Activated gamma-delta T cell treated with Interleukin-2 at 50 U/mL for 16 hours (primary cell): ENCODE measurements around the gene ZBTB1.
"Not testable (repeated sequence)": the region's sequence is repeated elsewhere in the genome, so short reads cannot be mapped to it uniquely, and the experiment has no call there.

ENCODE experiments used
- DNase-seq: peaks from one replicate; pipeline ENCODE4 v3.0.0-alpha.2; 2020

The ZBTB1 gene

GRCh38 chr14:64501411-64502171, 3.0 kb upstream of the ZBTB1 start:
- no peak for DNase-seq

DNA sequence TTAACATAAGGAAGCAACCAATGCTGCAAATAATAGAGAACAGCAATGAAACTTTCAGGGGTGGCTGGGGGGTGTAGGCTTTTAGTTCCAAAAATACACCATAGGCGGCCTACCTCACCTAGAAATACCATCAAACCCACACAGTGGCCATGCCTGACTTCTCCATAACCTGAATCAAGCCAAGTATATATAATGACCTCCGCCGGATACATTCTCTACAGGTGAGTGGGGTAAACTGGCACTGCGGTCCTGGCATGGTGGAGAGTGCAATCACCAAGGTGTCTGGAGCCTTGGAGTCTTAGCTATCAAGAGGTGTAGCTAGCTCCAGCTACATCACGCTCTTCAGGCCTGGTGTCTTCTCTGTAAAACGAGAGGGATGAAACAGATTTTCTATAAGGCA, 2.1 kb upstream of the ZBTB1 start:
- DNase-seq, result no peak

DNA sequence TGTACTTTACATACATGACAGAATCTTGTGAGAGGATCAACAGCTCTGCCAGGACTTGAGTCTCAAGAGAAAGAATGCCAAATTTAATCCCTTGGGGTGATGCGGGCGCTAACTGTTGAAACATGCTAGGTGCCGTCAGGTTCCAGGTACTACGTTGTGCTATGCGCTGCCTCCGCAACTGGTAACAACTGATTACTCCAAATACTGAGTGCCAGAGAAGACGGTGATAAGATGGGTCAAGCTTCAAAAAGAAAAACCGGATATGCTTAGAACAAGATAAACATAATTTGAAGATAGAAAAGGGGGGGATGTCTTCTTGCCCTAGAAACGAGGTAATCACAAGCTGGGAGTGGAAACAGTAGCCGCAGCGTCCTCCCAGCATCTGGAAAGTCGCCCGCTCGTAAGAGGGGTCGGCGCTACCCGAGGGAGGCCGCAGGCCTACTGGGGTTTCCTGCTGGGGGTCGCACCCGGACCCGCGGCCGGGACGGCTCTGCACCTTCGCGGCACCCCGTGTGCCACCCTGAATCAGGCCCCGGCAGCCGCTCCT, 1.6 kb upstream of the ZBTB1 start:
- no peak for DNase-seq

- peak; percentile 94 for DNase-seq
Observed at GRCh38 chr14:64503434-64504309, 898 bp upstream of the ZBTB1 start, which contains the start of gene ZBTB25. Gene ZBTB25, minus strand, starts transcription at chr14:64503838. Its CDS starts 13,305 bp downstream, at chr14:64490533.

GRCh38 chr14:64504897-64505794, 576 bp downstream of the ZBTB1 start:
- peak; percentile 79 for DNase-seq

- DNase-seq, result no peak
Observed at GRCh38 chr14:64506721-64507120, 2.2 kb downstream of the ZBTB1 start.

DNA sequence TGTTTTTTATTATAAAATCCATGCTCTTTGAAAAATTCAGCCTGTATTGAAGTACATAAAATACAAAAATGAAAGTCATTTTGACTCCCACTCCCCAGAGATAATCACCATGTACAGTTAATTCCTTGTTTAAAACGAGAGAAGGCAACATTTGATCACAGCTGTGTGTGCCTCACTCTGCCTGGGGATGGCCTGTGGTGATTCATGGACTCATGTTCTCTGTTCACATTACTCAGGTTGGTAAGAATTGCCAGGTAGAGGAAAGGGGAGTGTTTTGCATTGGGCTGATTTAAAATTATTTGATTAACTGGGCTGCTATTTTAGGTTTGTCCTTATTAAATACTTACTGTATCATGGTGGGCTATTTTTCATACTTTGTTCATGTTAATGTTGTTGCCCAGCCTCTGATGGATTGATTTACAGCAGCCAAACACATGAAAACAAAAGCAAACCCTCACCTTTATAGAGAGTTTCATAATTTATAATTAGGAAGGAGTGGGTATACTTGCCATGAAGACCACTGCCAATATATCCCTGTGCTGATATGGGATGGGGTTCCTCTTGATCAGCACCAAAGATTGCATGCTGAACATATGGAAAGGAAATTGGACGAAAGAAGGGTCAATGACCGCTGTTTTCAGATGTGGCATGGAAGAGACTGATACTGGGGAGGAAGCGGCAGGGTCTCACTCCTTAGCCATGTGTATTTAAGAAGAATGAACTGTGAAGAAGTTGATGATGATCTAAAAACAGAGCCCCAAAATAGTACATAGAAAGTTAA, 3.0 kb downstream of the ZBTB1 start:
- DNase-seq, result no peak

DNA sequence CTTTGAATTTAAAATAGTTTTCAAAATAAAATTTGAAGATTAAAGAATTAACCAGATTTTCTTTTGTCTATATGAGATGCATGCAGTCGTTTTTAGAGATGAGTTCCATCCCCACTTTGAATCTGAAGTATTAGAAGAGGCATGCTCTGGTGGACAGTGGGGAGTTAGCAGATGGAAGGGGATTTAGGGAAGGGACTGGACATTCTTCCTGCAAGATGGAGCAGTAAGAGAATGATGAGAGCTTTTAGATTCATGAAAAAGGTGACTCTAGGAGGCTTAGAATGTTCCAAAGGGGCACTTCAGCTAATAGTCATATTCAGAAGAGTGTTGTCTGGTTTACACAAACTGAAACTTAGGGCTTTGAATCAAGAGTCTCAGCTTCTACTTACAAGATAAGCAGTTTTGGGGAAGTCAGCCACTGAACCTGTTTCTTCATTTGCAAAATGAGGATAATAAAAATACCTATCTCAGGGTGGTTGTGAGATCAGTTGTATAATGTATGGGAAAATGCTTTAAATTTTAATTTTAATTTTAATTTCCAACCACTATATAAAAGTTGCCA, 3.7 kb downstream of the ZBTB1 start:
- DNase-seq, result no peak

GRCh38 chr14:64509036-64509435, 4.5 kb downstream of the ZBTB1 start:
- DNase-seq, result no peak

DNA sequence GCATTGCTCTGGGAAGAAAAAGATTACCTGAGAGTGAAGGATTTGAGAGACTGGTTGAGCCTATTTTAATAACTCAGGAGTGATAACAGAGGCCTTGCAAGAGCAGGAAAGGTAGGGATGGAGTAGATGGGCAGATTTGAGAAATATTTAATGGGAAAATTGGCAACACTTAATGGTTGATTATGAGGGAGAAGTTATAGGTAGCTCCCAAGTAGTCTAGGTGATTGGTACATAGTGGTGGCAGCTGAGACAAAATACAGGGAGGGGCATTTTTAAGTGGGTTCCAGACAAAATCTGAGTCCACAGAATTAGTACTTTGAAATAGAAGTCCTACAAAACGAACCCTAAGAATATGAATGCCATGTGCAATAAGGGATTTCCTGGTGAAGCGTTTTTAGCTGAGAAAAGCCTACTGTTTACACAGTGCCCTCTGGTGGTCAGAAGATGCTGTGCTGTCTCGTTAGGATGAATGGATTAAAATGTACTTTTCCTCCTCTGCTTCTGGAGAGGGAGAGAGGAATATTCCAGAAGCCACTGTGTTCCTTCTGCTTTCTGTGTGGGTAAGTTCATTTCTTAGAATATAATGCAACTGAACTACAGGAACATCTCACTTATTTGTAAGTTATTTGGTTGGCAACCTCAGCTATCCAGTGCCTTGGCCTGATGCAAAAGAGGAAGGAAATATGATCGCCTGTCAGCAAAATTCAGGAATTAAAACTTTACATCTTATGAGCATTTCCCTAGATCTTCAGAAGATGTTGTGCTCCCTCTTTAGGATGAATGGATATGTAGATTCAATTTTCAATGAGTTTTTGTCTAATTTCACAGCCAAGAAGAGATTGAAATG, 6.5 kb downstream of the ZBTB1 start:
- peak; percentile 69 for DNase-seq

- DNase-seq, result no peak
Observed at GRCh38 chr14:64513271-64513670, 8.7 kb downstream of the ZBTB1 start.

DNA sequence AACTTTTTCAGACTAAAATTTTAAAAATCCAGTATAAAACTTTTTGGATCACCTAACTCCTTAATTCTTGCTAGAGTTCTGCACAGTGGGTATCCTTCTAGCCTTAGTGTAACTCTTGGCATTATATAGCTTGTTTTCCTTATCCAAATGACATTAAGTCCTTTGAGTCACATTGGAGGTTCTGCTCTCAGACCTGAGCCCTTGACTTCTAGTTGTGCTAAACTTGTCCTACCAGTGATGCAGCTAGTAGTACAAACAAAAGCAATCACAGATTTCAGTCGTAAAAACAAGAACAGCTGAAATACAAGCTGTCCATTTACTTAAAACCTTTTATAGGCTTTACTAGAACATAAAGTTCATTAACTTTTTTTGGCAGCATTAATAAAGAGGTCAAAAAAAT, 10.5 kb downstream of the ZBTB1 start:
- DNase-seq, result no peak

DNA sequence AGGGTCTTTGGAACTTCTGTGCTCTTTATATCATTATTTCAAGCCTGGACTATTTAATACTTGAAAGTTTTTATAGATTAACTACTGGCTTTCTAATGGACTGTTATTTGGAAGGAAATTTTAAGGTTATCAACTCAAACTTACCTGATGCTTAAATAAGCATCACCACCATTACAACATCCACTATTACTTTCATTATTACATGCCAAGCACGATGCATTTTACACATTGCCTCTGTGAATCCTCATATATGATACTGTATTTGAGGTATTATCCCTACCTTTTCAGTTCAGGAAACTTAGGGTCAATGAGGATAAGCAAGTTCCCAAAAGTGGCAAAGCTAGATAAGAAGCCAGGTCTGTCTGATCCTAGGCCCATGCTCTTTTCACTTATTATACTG, 12.4 kb downstream of the ZBTB1 start:
- no peak for DNase-seq

DNA sequence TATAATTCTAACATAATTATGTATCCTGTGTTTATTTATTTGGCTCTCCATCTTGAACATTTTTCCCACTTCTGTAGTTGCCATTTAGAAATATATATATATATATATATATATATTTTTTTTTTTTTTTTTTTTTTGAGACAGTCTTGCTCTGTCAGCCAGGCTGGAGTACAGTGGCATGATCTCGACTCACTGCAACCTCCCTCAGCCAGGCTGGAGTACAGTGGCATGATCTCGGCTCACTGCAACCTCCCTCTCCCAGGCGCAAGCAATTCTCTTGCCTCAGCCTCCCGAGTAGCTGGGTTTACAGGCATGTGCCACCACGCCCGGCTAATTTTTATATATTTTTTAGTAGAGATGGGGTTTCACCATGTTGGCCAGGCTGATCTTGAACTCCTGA, 13.1 kb downstream of the ZBTB1 start:
- not testable (repeated sequence) for DNase-seq

DNA sequence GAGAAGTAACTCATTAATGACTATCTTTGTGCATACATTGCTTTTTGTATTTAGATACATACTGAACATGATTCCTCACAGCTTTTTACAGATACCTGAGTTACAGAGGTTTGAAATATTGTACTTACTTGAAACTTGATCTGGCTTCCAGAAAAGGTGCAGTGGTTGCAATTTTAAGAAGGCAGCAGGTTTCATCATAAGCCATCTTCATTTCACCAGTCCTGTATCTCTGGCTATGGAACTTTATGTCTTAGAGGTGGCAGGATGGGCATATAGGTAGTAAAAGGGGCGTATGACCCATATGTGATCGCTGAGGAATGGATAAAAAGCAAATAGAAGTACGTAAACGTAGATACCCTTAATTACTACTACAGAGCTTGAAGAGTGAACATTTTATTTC, 13.7 kb downstream of the ZBTB1 start:
- DNase-seq, result no peak

DNA sequence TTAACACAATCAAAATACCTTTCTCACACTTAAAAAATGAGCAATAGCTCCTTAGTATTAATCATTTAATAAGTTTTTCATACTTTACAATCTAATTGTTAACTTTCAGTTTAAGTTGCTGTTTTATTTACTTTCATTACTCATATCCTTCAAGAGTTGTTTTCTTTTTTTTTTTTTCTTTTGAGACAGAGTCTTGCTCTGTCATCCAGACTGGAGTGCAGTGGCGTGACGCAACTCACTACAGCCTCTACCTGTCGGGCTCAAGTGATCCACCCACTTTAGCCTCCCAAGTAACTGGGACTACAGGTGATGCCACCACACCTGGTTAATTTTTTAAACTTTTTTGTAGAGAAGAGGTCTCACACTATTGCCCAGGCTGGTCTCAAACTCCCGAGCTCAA, 16.1 kb downstream of the ZBTB1 start:
- DNase-seq, result no peak

GRCh38 chr14:64522591-64523355, 18.2 kb downstream of the ZBTB1 start:
- no peak for DNase-seq

DNA sequence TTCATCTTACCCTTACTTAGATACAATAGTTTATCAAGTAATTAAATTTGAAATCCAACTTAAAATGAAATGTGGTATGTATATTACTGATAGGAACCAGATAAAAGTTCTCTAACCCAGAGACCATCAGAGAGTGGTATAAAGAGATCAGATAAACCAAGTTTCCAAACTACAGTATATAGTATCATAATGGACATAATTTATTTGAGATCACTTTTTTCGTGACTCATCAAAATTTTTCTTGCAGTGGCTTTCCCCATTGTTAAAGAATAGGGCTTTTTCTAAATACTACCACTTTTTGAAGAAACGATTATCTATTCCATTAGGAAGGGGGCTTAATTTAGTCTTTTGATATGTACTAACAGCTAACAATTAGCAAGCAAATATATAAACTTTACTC, 20.8 kb downstream of the ZBTB1 start:
- DNase-seq, result no peak

DNA sequence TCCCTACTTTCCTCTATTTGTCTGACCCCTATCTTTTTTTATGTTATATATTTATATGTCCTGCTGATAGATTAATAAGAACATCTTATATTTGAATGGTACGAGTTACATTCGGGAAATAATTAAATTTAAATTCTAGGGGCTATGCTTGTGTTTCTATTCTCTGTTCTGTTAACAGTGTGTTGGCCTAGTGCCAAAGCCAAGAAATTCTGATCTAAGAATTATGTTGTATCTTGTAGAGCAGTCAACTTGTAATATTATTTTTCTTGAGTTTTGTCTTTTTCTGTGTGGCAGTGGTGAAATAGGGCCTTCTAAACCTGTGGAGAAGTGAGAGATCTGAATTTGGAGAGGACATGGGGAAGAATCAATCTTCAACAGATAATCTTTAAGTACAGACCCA, 27.0 kb downstream of the ZBTB1 start:
- DNase-seq, result no peak
